ENCODE data around the gene OR52K2.

GRCh38 chr11:4459500-4459899, 10.4 kb downstream of the OR52K2 start:
- TF ChIP-seq, protein P1, sequence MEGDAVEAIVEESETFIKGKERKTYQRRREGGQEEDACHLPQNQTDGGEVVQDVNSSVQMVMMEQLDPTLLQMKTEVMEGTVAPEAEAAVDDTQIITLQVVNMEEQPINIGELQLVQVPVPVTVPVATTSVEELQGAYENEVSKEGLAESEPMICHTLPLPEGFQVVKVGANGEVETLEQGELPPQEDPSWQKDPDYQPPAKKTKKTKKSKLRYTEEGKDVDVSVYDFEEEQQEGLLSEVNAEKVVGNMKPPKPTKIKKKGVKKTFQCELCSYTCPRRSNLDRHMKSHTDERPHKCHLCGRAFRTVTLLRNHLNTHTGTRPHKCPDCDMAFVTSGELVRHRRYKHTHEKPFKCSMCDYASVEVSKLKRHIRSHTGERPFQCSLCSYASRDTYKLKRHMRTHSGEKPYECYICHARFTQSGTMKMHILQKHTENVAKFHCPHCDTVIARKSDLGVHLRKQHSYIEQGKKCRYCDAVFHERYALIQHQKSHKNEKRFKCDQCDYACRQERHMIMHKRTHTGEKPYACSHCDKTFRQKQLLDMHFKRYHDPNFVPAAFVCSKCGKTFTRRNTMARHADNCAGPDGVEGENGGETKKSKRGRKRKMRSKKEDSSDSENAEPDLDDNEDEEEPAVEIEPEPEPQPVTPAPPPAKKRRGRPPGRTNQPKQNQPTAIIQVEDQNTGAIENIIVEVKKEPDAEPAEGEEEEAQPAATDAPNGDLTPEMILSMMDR (conservative IDR thresholded peaks at IDR 0.05 in 1 of 2, IDR thresholded peaks at IDR 0.05 in 1 of 2; ENCODE audit: low read depth in 1 of 2, low read length in 2 of 2): no peak
- no peak for TF ChIP-seq EZH2 (IDR thresholded peaks at IDR 0.05; ENCODE audit: low read length, missing control alignments)

Measured in fibroblast of lung (primary cell).